ENCODE results near the gene FAM107A.

DNA sequence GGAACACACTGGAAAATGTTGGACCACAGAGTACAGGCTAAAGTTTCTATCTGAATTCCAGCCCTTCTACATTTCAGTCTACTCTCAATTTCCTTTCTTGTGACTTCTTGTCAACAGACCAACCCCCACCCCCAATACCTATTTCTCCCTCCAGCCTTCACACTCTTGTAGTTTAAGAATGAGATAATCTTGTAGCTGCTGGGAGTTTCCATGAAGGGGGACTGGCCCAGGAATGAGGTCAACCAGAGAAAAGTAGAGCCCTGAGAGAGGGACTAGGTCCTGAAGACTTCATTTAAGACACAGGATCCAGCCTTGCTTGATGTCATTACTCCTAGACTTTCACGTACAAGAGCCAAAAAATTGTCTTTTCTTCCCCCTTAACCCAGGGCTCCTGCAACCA lies 29.5 kb upstream of the FAM107A start:
- no peak for TF ChIP-seq POLR2AphosphoS5 (IDR thresholded peaks at IDR 0.05)
- TF ChIP-seq, protein P1, sequence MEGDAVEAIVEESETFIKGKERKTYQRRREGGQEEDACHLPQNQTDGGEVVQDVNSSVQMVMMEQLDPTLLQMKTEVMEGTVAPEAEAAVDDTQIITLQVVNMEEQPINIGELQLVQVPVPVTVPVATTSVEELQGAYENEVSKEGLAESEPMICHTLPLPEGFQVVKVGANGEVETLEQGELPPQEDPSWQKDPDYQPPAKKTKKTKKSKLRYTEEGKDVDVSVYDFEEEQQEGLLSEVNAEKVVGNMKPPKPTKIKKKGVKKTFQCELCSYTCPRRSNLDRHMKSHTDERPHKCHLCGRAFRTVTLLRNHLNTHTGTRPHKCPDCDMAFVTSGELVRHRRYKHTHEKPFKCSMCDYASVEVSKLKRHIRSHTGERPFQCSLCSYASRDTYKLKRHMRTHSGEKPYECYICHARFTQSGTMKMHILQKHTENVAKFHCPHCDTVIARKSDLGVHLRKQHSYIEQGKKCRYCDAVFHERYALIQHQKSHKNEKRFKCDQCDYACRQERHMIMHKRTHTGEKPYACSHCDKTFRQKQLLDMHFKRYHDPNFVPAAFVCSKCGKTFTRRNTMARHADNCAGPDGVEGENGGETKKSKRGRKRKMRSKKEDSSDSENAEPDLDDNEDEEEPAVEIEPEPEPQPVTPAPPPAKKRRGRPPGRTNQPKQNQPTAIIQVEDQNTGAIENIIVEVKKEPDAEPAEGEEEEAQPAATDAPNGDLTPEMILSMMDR (IDR thresholded peaks at IDR 0.05): no peak
- TF ChIP-seq POLR2A (IDR thresholded peaks at IDR 0.05; ENCODE audit: low read depth): no peak

All from esophagus muscularis mucosa (tissue), 3 donors.